OCI-LY7 (cell line): Measurements from ENCODE around the gene MACC1.

Source experiments
- EZH2phosphoT487 ChIP-seq: fragments of 200-600 bp; sonication (generic); IDR thresholded peaks from 2 replicates; pipeline ENCODE4 v1.6.1; 2018; ENCODE audit warnings: low read depth, borderline replicate concordance, mild to moderate bottlenecking, mixed run types, antibody characterized with exemption, low read length, moderate library complexity, mixed read lengths
- TF ChIP-seq, protein P1 (sequence below): fragments of 200-600 bp; sonication (generic); conservative IDR thresholded peaks from 2 replicates; pipeline ENCODE4 v1.5.1; 2014; ENCODE audit warnings: mild to moderate bottlenecking, antibody characterized with exemption, low read length, moderate library complexity, mixed read lengths

DNA sequence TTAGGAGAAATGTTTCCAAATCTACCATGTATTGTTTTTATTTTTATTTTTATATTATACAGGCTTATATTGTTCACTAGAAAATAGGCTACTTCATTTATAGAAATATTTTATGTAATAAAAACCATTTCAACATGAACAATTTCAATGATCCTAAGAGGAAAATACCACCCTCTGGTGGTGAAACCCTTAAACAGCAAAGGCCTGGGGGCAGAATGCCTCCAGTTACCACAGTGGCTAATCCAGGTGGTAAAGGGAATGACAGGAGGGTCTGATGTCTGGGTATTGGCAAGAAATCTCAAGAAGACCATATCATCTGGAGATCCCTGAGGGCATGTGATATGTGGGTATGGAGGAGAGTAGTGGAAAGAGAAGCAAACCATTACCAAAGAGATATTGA, 19.3 kb downstream of the MACC1 start:
- TF ChIP-seq, protein P1, sequence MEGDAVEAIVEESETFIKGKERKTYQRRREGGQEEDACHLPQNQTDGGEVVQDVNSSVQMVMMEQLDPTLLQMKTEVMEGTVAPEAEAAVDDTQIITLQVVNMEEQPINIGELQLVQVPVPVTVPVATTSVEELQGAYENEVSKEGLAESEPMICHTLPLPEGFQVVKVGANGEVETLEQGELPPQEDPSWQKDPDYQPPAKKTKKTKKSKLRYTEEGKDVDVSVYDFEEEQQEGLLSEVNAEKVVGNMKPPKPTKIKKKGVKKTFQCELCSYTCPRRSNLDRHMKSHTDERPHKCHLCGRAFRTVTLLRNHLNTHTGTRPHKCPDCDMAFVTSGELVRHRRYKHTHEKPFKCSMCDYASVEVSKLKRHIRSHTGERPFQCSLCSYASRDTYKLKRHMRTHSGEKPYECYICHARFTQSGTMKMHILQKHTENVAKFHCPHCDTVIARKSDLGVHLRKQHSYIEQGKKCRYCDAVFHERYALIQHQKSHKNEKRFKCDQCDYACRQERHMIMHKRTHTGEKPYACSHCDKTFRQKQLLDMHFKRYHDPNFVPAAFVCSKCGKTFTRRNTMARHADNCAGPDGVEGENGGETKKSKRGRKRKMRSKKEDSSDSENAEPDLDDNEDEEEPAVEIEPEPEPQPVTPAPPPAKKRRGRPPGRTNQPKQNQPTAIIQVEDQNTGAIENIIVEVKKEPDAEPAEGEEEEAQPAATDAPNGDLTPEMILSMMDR: peak; percentile 77
- TF ChIP-seq EZH2phosphoT487: no peak
